IMR-90 (cell line): ENCODE results near the gene FOXN3. TPM values are rescaled to one million over a fixed set of nuclear protein-coding genes. Genes with fewer than 3 reads are reported as not detected.

Experiments used
- ATAC-seq: fragments of 200-7000 bp; cut with Tn5 transposase; 2 replicates; pipeline ENCODE4 v1.9.1; 2020; ENCODE audit warnings: low read depth, mild to moderate bottlenecking, moderate library complexity
- BruUV-seq: library from RNA; stranded (reverse); fragments of 400-500 nt; replicated peaks from 2 replicates; lab custom pipeline; 2021; lab: Mats Ljungman, UMichigan
- CTCF ChIA-PET: fragments of 300-600 bp; formaldehyde crosslinking; extraction: SDS; loops from one replicate; lab custom pipeline; 2021; ENCODE audit warnings: antibody characterized with exemption; lab: Yijun Ruan, JAX
- POLR2A ChIA-PET: fragments of 300-600 bp; sonication (Branson Sonifier 250); formaldehyde crosslinking; loops from one replicate; lab custom pipeline; 2022; ENCODE audit warnings: antibody characterized with exemption; ENCODE audit not compliant: unreplicated experiment; lab: Charles Lee
- DNase-seq: peaks from one replicate; pipeline ENCODE4 v3.0.0; 2013
- H2AFZ ChIP-seq: replicated peaks from 2 replicates; pipeline ENCODE3; 2013; ENCODE audit warnings: low read length, mild to moderate bottlenecking; ENCODE audit not compliant: poor library complexity
- H2AK5ac ChIP-seq: 2 replicates; pipeline ENCODE4 v1.6.1; 2013; ENCODE audit warnings: low read depth, low read length, inconsistent platforms
- H2AK9ac ChIP-seq: replicated peaks from 2 replicates; pipeline ENCODE3; 2013; ENCODE audit warnings: mild to moderate bottlenecking, low read depth, low read length, moderate library complexity; ENCODE audit not compliant: poor library complexity
- H2BK120ac ChIP-seq: 2 replicates; pipeline ENCODE4 v1.6.1; 2013; ENCODE audit warnings: low read depth, low read length, inconsistent platforms
- H2BK15ac ChIP-seq: 3 replicates; pipeline ENCODE4 v1.6.1; 2013; ENCODE audit warnings: low read depth, low read length, inconsistent platforms
- H2BK20ac ChIP-seq: 2 replicates; pipeline ENCODE4 v1.6.1; 2013; ENCODE audit warnings: low read depth, mild to moderate bottlenecking, inconsistent platforms, low read length, moderate library complexity
- H2BK5ac ChIP-seq: 2 replicates; pipeline ENCODE4 v1.6.1; 2013; ENCODE audit warnings: mild to moderate bottlenecking, low read depth, low read length, inconsistent platforms; ENCODE audit not compliant: poor library complexity, severe bottlenecking
- H3K14ac ChIP-seq: replicated peaks from 2 replicates; pipeline ENCODE4 v1.6.1; 2013; ENCODE audit warnings: low read depth, low read length, inconsistent platforms
- H3K18ac ChIP-seq: 2 replicates; pipeline ENCODE4 v1.6.1; 2013; ENCODE audit warnings: low read depth, low read length, control low read depth
- H3K23ac ChIP-seq: 2 replicates; pipeline ENCODE4 v1.6.1; 2013; ENCODE audit warnings: low read depth, low read length, inconsistent platforms
- H3K27ac ChIP-seq: 2 replicates; pipeline ENCODE4 v1.5.1; 2013; ENCODE audit warnings: mild to moderate bottlenecking, control low read depth, low read length; ENCODE audit not compliant: insufficient read depth
- H3K27me3 ChIP-seq: 2 replicates; pipeline ENCODE4 v1.6.1; 2013; ENCODE audit warnings: low read length; ENCODE audit not compliant: control insufficient read depth, insufficient read depth
- H3K36me3 ChIP-seq: 2 replicates; pipeline ENCODE4 v1.6.1; 2013; ENCODE audit warnings: low read length, mixed read lengths; ENCODE audit not compliant: control insufficient read depth, insufficient read depth
- H3K4ac ChIP-seq: 2 replicates; pipeline ENCODE4 v1.6.1; 2013; ENCODE audit warnings: low read depth, low read length, inconsistent platforms
- H3K4me1 ChIP-seq: 2 replicates; pipeline ENCODE4 v1.6.1; 2013; ENCODE audit warnings: low read length, mixed read lengths; ENCODE audit not compliant: control insufficient read depth, insufficient read depth
- H3K4me2 ChIP-seq: 2 replicates; pipeline ENCODE4 v1.6.1; 2013; ENCODE audit warnings: low read depth, mild to moderate bottlenecking, control low read depth, low read length, moderate library complexity
- H3K4me3 ChIP-seq: 2 replicates; pipeline ENCODE4 v1.5.1; 2013; ENCODE audit warnings: low read depth, mild to moderate bottlenecking, control low read depth, low read length, moderate library complexity; ENCODE audit not compliant: insufficient read depth
- H3K56ac ChIP-seq: 2 replicates; pipeline ENCODE4 v1.6.1; 2013; ENCODE audit warnings: low read length, inconsistent platforms; ENCODE audit not compliant: insufficient read depth; ENCODE audit errors: extremely low read depth
- H3K79me1 ChIP-seq, 2 experiments: 2 replicates each; pipeline ENCODE4 v1.6.1; 2013; ENCODE audit warnings: low read length in 2 of 2, inconsistent platforms in 1 of 2, low read depth in 1 of 2
- H3K9ac ChIP-seq: 2 replicates; pipeline ENCODE4 v1.6.1; 2013; ENCODE audit warnings: low read depth, low read length, control low read depth
- H3K9me1 ChIP-seq: 2 replicates; pipeline ENCODE4 v1.6.1; 2013; ENCODE audit warnings: low read length, inconsistent platforms; ENCODE audit not compliant: insufficient read depth
- H3K9me3 ChIP-seq: 2 replicates; pipeline ENCODE4 v1.6.1; 2013; ENCODE audit warnings: low read length; ENCODE audit not compliant: control insufficient read depth, insufficient read depth
- H4K20me1 ChIP-seq: 2 replicates; pipeline ENCODE4 v1.6.1; 2013; ENCODE audit warnings: low read length, inconsistent platforms; ENCODE audit not compliant: insufficient read depth
- H4K5ac ChIP-seq: 2 replicates; pipeline ENCODE4 v1.6.1; 2013; ENCODE audit warnings: mild to moderate bottlenecking, low read depth, low read length, control low read depth
- H4K8ac ChIP-seq, 2 experiments: 2 replicates each; pipeline ENCODE4 v1.6.1; 2013; ENCODE audit warnings: low read depth in 2 of 2, low read length in 2 of 2, control low read depth in 1 of 2, inconsistent platforms in 1 of 2
- H4K91ac ChIP-seq: 2 replicates; pipeline ENCODE4 v1.6.1; 2013; ENCODE audit warnings: low read depth, low read length, inconsistent platforms; ENCODE audit not compliant: insufficient read depth
- BHLHE40 ChIP-seq: fragments of 150-350 bp; IDR thresholded peaks from 2 replicates; pipeline ENCODE4 v1.6.1; 2016; ENCODE audit warnings: mild to moderate bottlenecking, low read depth, low read length
- CEBPB ChIP-seq: IDR thresholded peaks from 2 replicates; pipeline ENCODE4 v1.6.1; 2012; ENCODE audit warnings: low read depth, low read length, improper control_type of control experiment
- CHD1 ChIP-seq: IDR thresholded peaks from 2 replicates; pipeline ENCODE4 v1.6.1; 2012; ENCODE audit warnings: low read depth, low read length, improper control_type of control experiment
- CTCF ChIP-seq: conservative IDR thresholded peaks from 2 replicates; pipeline ENCODE4 v1.5.1; 2012; ENCODE audit warnings: mild to moderate bottlenecking, low read depth, low read length, improper control_type of control experiment
- FOS ChIP-seq: fragments of 150-350 bp; IDR thresholded peaks from 2 replicates; pipeline ENCODE4 v1.6.1; 2016; ENCODE audit warnings: low read depth, low read length
- MAFK ChIP-seq: IDR thresholded peaks from 2 replicates; pipeline ENCODE4 v1.6.1; 2012; ENCODE audit warnings: low read depth, low read length, improper control_type of control experiment
- MAZ ChIP-seq: IDR thresholded peaks from 2 replicates; pipeline ENCODE4 v1.6.1; 2012; ENCODE audit warnings: low read depth, mild to moderate bottlenecking, low read length, improper control_type of control experiment, moderate library complexity, borderline replicate concordance
- MXI1 ChIP-seq: IDR thresholded peaks from 2 replicates; pipeline ENCODE4 v1.6.1; 2012; ENCODE audit warnings: low read depth, mild to moderate bottlenecking, low read length, moderate library complexity, borderline replicate concordance
- NFE2L2 ChIP-seq: fragments of 150-350 bp; IDR thresholded peaks from 2 replicates; pipeline ENCODE4 v1.6.1; 2016; ENCODE audit warnings: low read depth, mild to moderate bottlenecking, low read length
- POLR2A ChIP-seq: IDR thresholded peaks from 2 replicates; pipeline ENCODE4 v1.6.1; 2012; ENCODE audit warnings: mild to moderate bottlenecking, low read depth, low read length
- RAD21 ChIP-seq: IDR thresholded peaks from 2 replicates; pipeline ENCODE4 v1.6.1; 2012; ENCODE audit warnings: low read length, improper control_type of control experiment
- RCOR1 ChIP-seq: IDR thresholded peaks from 2 replicates; pipeline ENCODE4 v1.6.1; 2012; ENCODE audit warnings: mild to moderate bottlenecking, low read length, improper control_type of control experiment; ENCODE audit not compliant: insufficient replicate concordance
- RFX5 ChIP-seq: IDR thresholded peaks from 2 replicates; pipeline ENCODE4 v1.8.0; 2012; ENCODE audit warnings: low read depth, mild to moderate bottlenecking, low read length, moderate library complexity
- SMC3 ChIP-seq: fragments of 150-350 bp; IDR thresholded peaks from 2 replicates; pipeline ENCODE4 v1.6.1; 2016; ENCODE audit warnings: low read depth, mild to moderate bottlenecking, antibody characterized with exemption, low read length, moderate library complexity
- WGBS, 2 experiments: methylation state at CpG; one replicate each; pipeline versions ENCODE4 v1.1.5 to v1.1.7; 2013; ENCODE audit warnings: missing lambda C conversion rate in 2 of 2; ENCODE audit not compliant: insufficient read length in 1 of 2; ENCODE audit errors: extremely low coverage in 2 of 2; 5-methylcytosine and 5-hydroxymethylcytosine counted together
- dilution Hi-C: fragments of 300-500 bp; cut with HindIII; formaldehyde crosslinking; loops from one replicate; pipeline ENCODE4 v1.14.3; 2018; ENCODE audit warnings: low sequenced_read_pairs; ENCODE audit not compliant: unreplicated experiment
- in situ Hi-C: fragments of 300-500 bp; cut with MboI; formaldehyde crosslinking; loops from 3 replicates; pipeline ENCODE4 v1.14.3; 2019; ENCODE audit warnings: low sequenced_read_pairs, inconsistent platforms, mixed read lengths
- intact Hi-C: fragments of 100-400 bp; cut with micrococcal nuclease; formaldehyde crosslinking; loops from 2 replicates; pipeline ENCODE4 v1.10.0; 2022
- polyA plus RNA-seq, 3 experiments: library from polyadenylated mRNA; depleted of rRNA; stranded (reverse); fragments of >200 nt; gene quantifications; 2 replicates each; pipeline ENCODE4 v1.2.3, GENCODE V29; 2012; ENCODE audit warnings: low replicate concordance in 1 of 3
- total RNA-seq: library from RNA; depleted of rRNA; stranded (reverse); fragments of >200 nt; gene quantifications from 2 replicates; pipeline ENCODE4 v1.2.3, GENCODE V29; 2012
- TF ChIP-seq, protein P1 (sequence below): fragments of 150-350 bp; IDR thresholded peaks from 2 replicates; pipeline ENCODE4 v1.6.1; 2016; ENCODE audit warnings: low read depth, mild to moderate bottlenecking, low read length, moderate library complexity, borderline replicate concordance

Gene FOXN3
- total and polyA plus RNA-seq, 2 of the 4 experiments (the other 2 are of a cell fraction) = 22.6 to 33.7 TPM

DNA sequence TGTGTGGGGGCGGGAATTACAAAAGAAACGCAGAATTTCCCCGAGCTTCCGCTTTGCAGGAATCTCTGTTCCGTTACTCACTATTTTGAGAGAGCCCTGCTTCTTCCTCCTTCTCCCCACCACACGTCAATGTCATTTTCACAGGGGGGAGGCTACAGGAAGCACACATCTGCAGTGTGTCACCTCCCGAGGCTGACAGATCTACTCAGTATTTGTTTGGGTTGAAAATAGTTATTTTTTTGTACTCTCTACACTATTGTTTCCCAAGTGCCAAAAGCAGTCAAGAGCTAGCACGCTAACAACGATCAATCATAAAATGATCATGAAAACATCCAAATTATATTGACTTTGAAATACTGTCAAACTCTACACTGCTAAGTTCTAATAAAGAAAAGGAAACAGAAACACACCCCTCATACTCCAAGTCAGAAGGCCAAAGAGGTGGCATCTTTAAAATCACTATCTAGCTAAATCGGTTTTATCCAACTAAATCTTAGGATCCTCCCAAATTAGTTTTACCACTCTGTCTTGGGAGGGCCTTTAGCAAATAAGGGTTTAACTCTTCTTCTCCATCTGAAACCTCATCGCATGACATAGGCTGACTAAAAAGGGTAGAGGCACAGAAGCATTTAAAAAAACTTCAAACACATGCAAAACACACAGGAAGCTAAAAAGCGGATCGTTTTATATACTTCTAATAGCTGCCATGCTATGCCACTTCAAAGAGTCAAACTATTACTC is 51.8 kb downstream of the FOXN3 start:
- Histone ChIP-seq H2BK5ac (no peak overlapping the region), H3K27ac (no peak overlapping the region), H3K4me3 (no peak overlapping the region), H3K18ac (no peak overlapping the region), H3K9ac (no peak overlapping the region), H3K4me1 (peaks cover 6% of the 10 kb centered on the region), H3K23ac (no peak overlapping the region; the same call in 1 of the 2 replicates), H2BK120ac (no peak overlapping the region), H4K5ac (no peak overlapping the region), H3K4ac (no peak overlapping the region), H2BK20ac (no peak overlapping the region), H3K79me1 (peaks cover 46 to 64% of the 10 kb centered on the region in 2 experiments), H4K20me1 (peaks cover 32% of the 10 kb centered on the region), H2BK15ac (no peak overlapping the region), H2AFZ (no peak overlapping the region), H3K9me1 (peaks cover 13% of the 10 kb centered on the region), H2AK9ac (no peak overlapping the region), H3K36me3 (no peaks in the 10 kb centered on the region), H3K4me2 (peak overlapping the region; percentile 56; the same call in 1 of the 2 replicates), H3K9me3 (no peaks in the 10 kb centered on the region), H3K27me3 (no peaks in the 10 kb centered on the region), H3K14ac (no peak overlapping the region; the same call in 1 of the 2 replicates), H4K8ac (no peak overlapping the region), H4K91ac (no peak overlapping the region), H3K56ac (no peak overlapping the region), H2AK5ac (no peak overlapping the region)
- ChIA-PET CTCF (interaction anchor here (0.6 kb wide), 1 partner anchor 309 kb away, joined by 3 read pairs; no protein-coding TSS in a partner anchor), POLR2A (no interaction called here)
- BruUV-seq = no TSS peak
- dilution Hi-C loops = no loop called here
- WGBS, 2 experiments = no CpG with 5 or more reads among the region's 13 CpGs
- in situ Hi-C loops = no loop called here
- intact Hi-C loops = no loop called here
- DNase-seq (peak; percentile 59), ATAC-seq (peak; percentile 53)
- no peak for TF ChIP-seq SMC3
- TF ChIP-seq CTCF = no peak
- TF ChIP-seq RAD21 = no peak
- no peak for TF ChIP-seq FOS
- no peak for TF ChIP-seq MXI1
- no peak for TF ChIP-seq MAZ
- TF ChIP-seq POLR2A = no peak
- TF ChIP-seq, protein P1, sequence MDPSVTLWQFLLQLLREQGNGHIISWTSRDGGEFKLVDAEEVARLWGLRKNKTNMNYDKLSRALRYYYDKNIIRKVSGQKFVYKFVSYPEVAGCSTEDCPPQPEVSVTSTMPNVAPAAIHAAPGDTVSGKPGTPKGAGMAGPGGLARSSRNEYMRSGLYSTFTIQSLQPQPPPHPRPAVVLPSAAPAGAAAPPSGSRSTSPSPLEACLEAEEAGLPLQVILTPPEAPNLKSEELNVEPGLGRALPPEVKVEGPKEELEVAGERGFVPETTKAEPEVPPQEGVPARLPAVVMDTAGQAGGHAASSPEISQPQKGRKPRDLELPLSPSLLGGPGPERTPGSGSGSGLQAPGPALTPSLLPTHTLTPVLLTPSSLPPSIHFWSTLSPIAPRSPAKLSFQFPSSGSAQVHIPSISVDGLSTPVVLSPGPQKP = no peak
- TF ChIP-seq CHD1 = no peak
- TF ChIP-seq NFE2L2 = no peak
- no peak for TF ChIP-seq RCOR1
- no peak for TF ChIP-seq MAFK
- no peak for TF ChIP-seq CEBPB
- no peak for TF ChIP-seq RFX5
- TF ChIP-seq BHLHE40 = no peak
